ENCODE measurements around the gene ARHGAP10.

DNA sequence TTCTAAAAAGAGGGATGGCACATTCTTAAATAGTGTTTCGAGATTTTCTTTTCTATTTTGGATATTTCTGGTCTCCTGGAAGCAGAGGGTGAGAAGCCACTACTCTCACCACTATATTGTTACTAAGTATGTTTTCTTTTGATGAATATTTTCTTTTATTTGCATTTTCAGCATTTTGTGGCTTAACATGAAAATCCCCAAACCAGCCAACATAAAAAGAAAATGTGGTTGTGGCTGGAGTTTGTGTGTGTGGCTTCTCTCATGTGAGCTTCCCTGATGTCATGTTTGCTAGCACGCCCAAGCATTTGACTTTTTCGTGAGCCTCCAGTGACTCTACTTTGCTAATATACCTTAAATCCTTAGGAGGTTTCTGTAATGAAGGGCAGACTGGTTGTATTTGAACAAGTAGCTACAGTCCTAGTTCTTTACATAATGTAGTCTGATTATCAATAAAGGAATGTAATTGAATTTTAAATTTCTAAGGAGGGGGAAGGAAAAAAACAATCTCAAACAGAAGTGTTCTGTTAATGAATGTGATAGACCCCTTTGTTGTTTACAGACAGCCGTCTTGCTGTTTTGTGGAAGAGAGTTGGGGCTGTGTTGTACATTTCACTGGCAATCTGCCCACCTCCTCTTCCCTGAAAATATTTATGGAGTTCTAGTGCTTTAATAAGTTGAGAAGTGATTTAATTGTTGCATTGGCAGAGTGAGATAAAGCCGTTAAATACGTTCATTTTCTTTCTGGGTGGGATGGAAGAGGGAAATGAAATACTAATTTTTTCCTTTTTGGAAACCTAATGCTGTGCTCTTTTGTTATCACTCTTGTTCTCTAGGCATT lies 114.6 kb downstream of the ARHGAP10 start:
- no peak for TF ChIP-seq GATA2 (IDR thresholded peaks at IDR 0.05; ENCODE audit: low read depth, low read length)
- TF ChIP-seq GATA3 (IDR thresholded peaks at IDR 0.05; ENCODE audit: low read depth, low read length) = no peak

All from SH-SY5Y (cell line).